Endothelial cell (in vitro differentiated cells): ENCODE data around the gene TCIRG1. TPM values are rescaled to one million over a fixed set of nuclear protein-coding genes. Genes with fewer than 3 reads are reported as not detected.
A peak's percentile ranks its signal among the peaks of the same experiment; 100 is the strongest.

Experiments used
- DNase-seq: peaks from one replicate; pipeline ENCODE4 v3.0.0; 2021; ENCODE audit warnings: low spot score
- H3K27ac Mint-ChIP-seq: one replicate; pipeline ENCODE4 v1.8.0; 2021; ENCODE audit warnings: mixed read lengths, inconsistent platforms; ENCODE audit not compliant: unreplicated experiment
- H3K27me3 Mint-ChIP-seq: one replicate; pipeline ENCODE4 v1.8.0; 2021; ENCODE audit warnings: mild to moderate bottlenecking, moderate library complexity, mixed read lengths, inconsistent platforms; ENCODE audit not compliant: unreplicated experiment
- H3K36me3 Mint-ChIP-seq: one replicate; pipeline ENCODE4 v1.8.0; 2021; ENCODE audit warnings: mild to moderate bottlenecking, low read depth, mixed read lengths, inconsistent platforms; ENCODE audit not compliant: unreplicated experiment
- H3K4me1 Mint-ChIP-seq: one replicate; pipeline ENCODE4 v1.8.0; 2021; ENCODE audit warnings: mild to moderate bottlenecking, mixed read lengths, inconsistent platforms; ENCODE audit not compliant: unreplicated experiment
- H3K4me3 Mint-ChIP-seq: one replicate; pipeline ENCODE4 v1.8.0; 2021; ENCODE audit warnings: mild to moderate bottlenecking, mixed read lengths, inconsistent platforms; ENCODE audit not compliant: unreplicated experiment
- H3K9me3 Mint-ChIP-seq: one replicate; pipeline ENCODE4 v1.8.0; 2021; ENCODE audit warnings: mixed read lengths, inconsistent platforms; ENCODE audit not compliant: unreplicated experiment
- total RNA-seq: library from RNA; stranded (reverse); fragmentation: NEBNext Ultra II Directional; extraction: Animal tissue kit (Norgen Biotek cat#: 25700); gene quantifications from one replicate; pipeline ENCODE4 v1.2.1, GENCODE V29; 2021; ENCODE audit not compliant: unreplicated experiment
- TF ChIP-seq, protein P1 (sequence below): fragments of 200-600 bp; sonication (generic); IDR thresholded peaks from one replicate; pipeline ENCODE4 v1.5.0; 2021; ENCODE audit warnings: antibody characterized with exemption; ENCODE audit not compliant: unreplicated experiment

The TCIRG1 gene
- total RNA-seq, 1 donor from 2014 or later: 294 TPM

DNA sequence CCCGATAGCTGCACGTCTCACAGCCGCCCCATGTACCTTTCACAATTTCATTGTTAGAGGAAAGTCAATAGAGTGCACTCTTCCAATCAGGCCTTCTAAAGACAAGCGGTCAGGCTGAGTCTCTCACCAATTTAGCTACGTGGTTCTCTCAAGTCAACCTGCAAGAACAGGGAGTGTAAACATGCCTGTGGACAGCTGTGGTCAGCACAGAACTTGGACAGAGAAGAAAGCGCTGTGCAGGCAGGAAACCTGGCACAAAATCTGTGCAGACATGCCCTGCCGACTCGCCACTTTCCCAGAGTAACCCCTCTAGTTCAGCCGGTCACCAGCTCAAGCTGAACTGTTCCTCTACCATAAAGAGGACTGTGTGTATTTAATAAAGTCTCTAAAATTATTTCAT, 42.9 kb downstream of the TCIRG1 start:
- Mint-ChIP-seq H3K4me1 (peaks cover 22% of the 10 kb centered on the region), H3K9me3 (no peaks in the 10 kb centered on the region), H3K36me3 (peaks cover 35% of the 10 kb centered on the region), H3K27ac (peak overlapping the region; percentile 55), H3K4me3 (peak overlapping the region; percentile 38), H3K27me3 (peaks cover 2% of the 10 kb centered on the region)
- no peak for DNase-seq
- TF ChIP-seq, protein P1, sequence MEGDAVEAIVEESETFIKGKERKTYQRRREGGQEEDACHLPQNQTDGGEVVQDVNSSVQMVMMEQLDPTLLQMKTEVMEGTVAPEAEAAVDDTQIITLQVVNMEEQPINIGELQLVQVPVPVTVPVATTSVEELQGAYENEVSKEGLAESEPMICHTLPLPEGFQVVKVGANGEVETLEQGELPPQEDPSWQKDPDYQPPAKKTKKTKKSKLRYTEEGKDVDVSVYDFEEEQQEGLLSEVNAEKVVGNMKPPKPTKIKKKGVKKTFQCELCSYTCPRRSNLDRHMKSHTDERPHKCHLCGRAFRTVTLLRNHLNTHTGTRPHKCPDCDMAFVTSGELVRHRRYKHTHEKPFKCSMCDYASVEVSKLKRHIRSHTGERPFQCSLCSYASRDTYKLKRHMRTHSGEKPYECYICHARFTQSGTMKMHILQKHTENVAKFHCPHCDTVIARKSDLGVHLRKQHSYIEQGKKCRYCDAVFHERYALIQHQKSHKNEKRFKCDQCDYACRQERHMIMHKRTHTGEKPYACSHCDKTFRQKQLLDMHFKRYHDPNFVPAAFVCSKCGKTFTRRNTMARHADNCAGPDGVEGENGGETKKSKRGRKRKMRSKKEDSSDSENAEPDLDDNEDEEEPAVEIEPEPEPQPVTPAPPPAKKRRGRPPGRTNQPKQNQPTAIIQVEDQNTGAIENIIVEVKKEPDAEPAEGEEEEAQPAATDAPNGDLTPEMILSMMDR: no peak

- H3K4me3 Mint-ChIP-seq: no peak overlapping the region
- TF ChIP-seq, protein P1: no peak
- H3K4me1 Mint-ChIP-seq: peaks cover 17% of the 10 kb centered on the region
- H3K27me3 Mint-ChIP-seq: peaks cover 2% of the 10 kb centered on the region
- H3K9me3 Mint-ChIP-seq: no peaks in the 10 kb centered on the region
- H3K27ac Mint-ChIP-seq: no peak overlapping the region
- peaks cover 30% of the 10 kb centered on the region for H3K36me3 Mint-ChIP-seq
- DNase-seq: no peak
These were observed 43.7 kb downstream of the TCIRG1 start for GRCh38 chr11:68082481-68082880.

DNA sequence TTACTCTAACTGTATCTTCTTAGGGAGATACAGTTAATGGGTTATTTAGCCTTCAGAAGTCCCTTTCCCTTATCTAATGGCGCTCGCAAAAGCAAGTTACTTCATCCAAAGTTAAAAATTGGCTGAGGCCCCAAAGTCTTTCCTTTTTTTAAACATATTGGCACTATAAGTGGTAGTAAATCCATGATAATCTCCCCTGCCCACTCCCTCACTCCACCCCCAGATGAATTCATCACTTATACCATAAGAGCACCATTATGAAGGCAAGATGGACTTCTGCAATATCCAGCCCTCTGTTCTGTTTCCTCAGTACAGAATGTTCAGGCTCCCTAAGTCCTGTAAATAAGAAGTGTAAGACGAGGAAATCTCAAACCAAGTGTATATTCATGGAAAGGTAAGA, 44.7 kb downstream of the TCIRG1 start:
- Mint-ChIP-seq H3K4me3 (no peak overlapping the region), H3K27me3 (peaks cover 3% of the 10 kb centered on the region), H3K4me1 (peaks cover 11% of the 10 kb centered on the region), H3K9me3 (no peaks in the 10 kb centered on the region), H3K36me3 (peaks cover 21% of the 10 kb centered on the region), H3K27ac (peak overlapping the region; percentile 41)
- TF ChIP-seq, protein P1: no peak
- DNase-seq: no peak

DNA sequence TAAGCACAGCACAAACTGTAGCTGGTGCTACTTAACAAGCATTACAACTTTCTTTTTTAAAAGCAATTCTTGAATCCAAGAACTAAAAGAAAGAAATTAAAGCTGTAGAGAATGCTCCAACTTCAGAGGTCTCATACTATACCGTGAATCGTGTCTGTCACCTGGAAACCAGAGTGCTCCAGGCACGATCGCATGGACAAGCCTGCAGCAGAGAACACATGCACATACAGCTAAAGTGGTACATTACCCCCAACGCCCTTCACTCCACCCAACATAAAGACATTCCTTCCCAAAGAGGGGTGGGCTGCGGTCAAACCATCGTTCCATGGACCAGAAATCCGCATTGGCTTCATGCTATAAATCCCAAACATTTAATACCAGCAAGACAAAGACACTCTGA, 50.9 kb downstream of the TCIRG1 start:
- H3K27me3 Mint-ChIP-seq: peaks cover 3% of the 10 kb centered on the region
- TF ChIP-seq, protein P1: no peak

GRCh38 chr11:68090287-68090686, 51.5 kb downstream of the TCIRG1 start:
- TF ChIP-seq, protein P1: no peak
- peaks cover 43% of the 10 kb centered on the region for H3K4me1 Mint-ChIP-seq
- no peak for DNase-seq
- no peaks in the 10 kb centered on the region for H3K9me3 Mint-ChIP-seq
- peak overlapping the region; percentile 44 for H3K4me3 Mint-ChIP-seq
- peak overlapping the region; percentile 90 for H3K27ac Mint-ChIP-seq
- peaks cover 7% of the 10 kb centered on the region for H3K36me3 Mint-ChIP-seq
- peaks cover 3% of the 10 kb centered on the region for H3K27me3 Mint-ChIP-seq

More for the DNA sequence above, 50.9 kb downstream of the TCIRG1 start:
- no peak overlapping the region for H3K4me3 Mint-ChIP-seq
- peak overlapping the region; percentile 44 for H3K27ac Mint-ChIP-seq
- DNase-seq: no peak
- no peaks in the 10 kb centered on the region for H3K9me3 Mint-ChIP-seq
- peaks cover 43% of the 10 kb centered on the region for H3K4me1 Mint-ChIP-seq
- H3K36me3 Mint-ChIP-seq: peaks cover 6% of the 10 kb centered on the region
